ENCODE measurements around the gene MSX2.

Gene MSX2

GRCh38 chr5:174733091-174733690 is 8.8 kb downstream of the MSX2 start:
- peak overlapping the region; percentile 25 for H3K4me3 ChIP-seq (ENCODE audit: low read depth, low read length)
- H2AFZ ChIP-seq, result peak overlapping the region; percentile 36
- peak overlapping the region; percentile 50 for H3K4me2 ChIP-seq (ENCODE audit: low read length)
- H3K79me2 ChIP-seq, result peaks cover 24% of the 10 kb centered on the region
- TF ChIP-seq CTCF (IDR thresholded peaks at IDR 0.05), result no peak
- no peaks in the 10 kb centered on the region for H3K27me3 ChIP-seq (ENCODE audit: control insufficient read depth, insufficient read depth, low read length)
- no peaks in the 10 kb centered on the region for H3K9me3 ChIP-seq (ENCODE audit: control insufficient read depth, low read length)
- H3K4me1 ChIP-seq, result peaks cover 9% of the 10 kb centered on the region
- H3K27ac ChIP-seq, result peak overlapping the region; percentile 84
- H3K36me3 ChIP-seq (ENCODE audit: control insufficient read depth, insufficient read depth, low read length), result no peaks in the 10 kb centered on the region
- no peak overlapping the region for H3K9ac ChIP-seq

- Histone ChIP-seq H3K79me2 (peaks cover 24% of the 10 kb centered on the region), H3K27me3 (ENCODE audit: control insufficient read depth, insufficient read depth, low read length) (no peaks in the 10 kb centered on the region)
- TF ChIP-seq CTCF (IDR thresholded peaks at IDR 0.05), result no peak
Observed at GRCh38 chr5:174733836-174734235, 9.5 kb downstream of the MSX2 start.

GRCh38 chr5:174734571-174735497 is 10.5 kb downstream of the MSX2 start:
- Histone ChIP-seq H2AFZ (peak overlapping the region; percentile 92), H3K4me1 (peaks cover 6% of the 10 kb centered on the region), H3K4me3 (ENCODE audit: low read depth, low read length) (peak overlapping the region; percentile 71), H3K27me3 (ENCODE audit: control insufficient read depth, insufficient read depth, low read length) (no peaks in the 10 kb centered on the region), H3K27ac (peak overlapping the region; percentile 84), H3K9ac (peak overlapping the region; percentile 65), H3K36me3 (ENCODE audit: control insufficient read depth, insufficient read depth, low read length) (no peaks in the 10 kb centered on the region), H3K4me2 (ENCODE audit: low read length) (peak overlapping the region; percentile 93), H3K79me2 (peaks cover 18% of the 10 kb centered on the region), H3K9me3 (ENCODE audit: control insufficient read depth, low read length) (no peaks in the 10 kb centered on the region)
- no peak for TF ChIP-seq CTCF (IDR thresholded peaks at IDR 0.05)

More at GRCh38 chr5:174733836-174734235, 9.5 kb downstream of the MSX2 start:
- Histone ChIP-seq H2AFZ (no peak overlapping the region), H3K4me2 (ENCODE audit: low read length) (peak overlapping the region; percentile 93), H3K9ac (no peak overlapping the region), H3K9me3 (ENCODE audit: control insufficient read depth, low read length) (no peaks in the 10 kb centered on the region), H3K27ac (peak overlapping the region; percentile 84), H3K36me3 (ENCODE audit: control insufficient read depth, insufficient read depth, low read length) (no peaks in the 10 kb centered on the region), H3K4me3 (ENCODE audit: low read depth, low read length) (peak overlapping the region; percentile 71), H3K4me1 (peaks cover 9% of the 10 kb centered on the region)

GRCh38 chr5:174735498-174736330 is 11.3 kb downstream of the MSX2 start:
- Histone ChIP-seq H3K27me3 (ENCODE audit: control insufficient read depth, insufficient read depth, low read length) (no peaks in the 10 kb centered on the region), H3K4me2 (ENCODE audit: low read length) (peak overlapping the region; percentile 93), H3K4me3 (ENCODE audit: low read depth, low read length) (peak overlapping the region; percentile 71), H3K4me1 (peaks cover 6% of the 10 kb centered on the region), H3K36me3 (ENCODE audit: control insufficient read depth, insufficient read depth, low read length) (no peaks in the 10 kb centered on the region), H3K27ac (peak overlapping the region; percentile 84), H3K9ac (peak overlapping the region; percentile 65), H3K9me3 (ENCODE audit: control insufficient read depth, low read length) (no peaks in the 10 kb centered on the region), H3K79me2 (peaks cover 18% of the 10 kb centered on the region), H2AFZ (peak overlapping the region; percentile 92)
- peak; percentile 79 for TF ChIP-seq CTCF (IDR thresholded peaks at IDR 0.05)

All from parathyroid adenoma (tissue), 2 donors.